ENCODE data around the gene MAPK8IP1. TPM values are rescaled to one million over a fixed set of nuclear protein-coding genes. Genes with fewer than 3 reads are reported as not detected.

The MAPK8IP1 gene
- total RNA-seq, 1 donor from 2014 or later: 3.7 TPM

- no peak for DNase-seq (ENCODE audit: low spot score)
- no peak overlapping the region for H3K4me3 Mint-ChIP-seq
- peaks cover 9% of the 10 kb centered on the region for H3K27me3 Mint-ChIP-seq (ENCODE audit: insufficient read depth, low read depth)
- Histone ChIP-seq H3K4me2 (no peak overlapping the region), H3F3A (ENCODE audit: low read depth) (peaks cover 10% of the 10 kb centered on the region), H3K9ac (no peak overlapping the region), H3K36me3 (no peaks in the 10 kb centered on the region), H4K20me1 (ENCODE audit: low read depth) (peaks cover 6% of the 10 kb centered on the region), H3K27me3 (no peaks in the 10 kb centered on the region), H2AFZ (replicated peaks) (no peak overlapping the region), H3K4me1 (no peaks in the 10 kb centered on the region), H3K27ac (no peak overlapping the region), H3K9me3 (ENCODE audit: low read depth) (no peaks in the 10 kb centered on the region), H3K79me2 (ENCODE audit: low read depth) (no peaks in the 10 kb centered on the region), H3K4me3 (no peak overlapping the region)
- H3K36me3 Mint-ChIP-seq: peaks cover 8% of the 10 kb centered on the region
- TF ChIP-seq CTCF (IDR thresholded peaks at IDR 0.05) (no peak), EZH2 (IDR thresholded peaks at IDR 0.05) (no peak), EZH2phosphoT487 (IDR thresholded peaks at IDR 0.05) (no peak)
- no peaks in the 10 kb centered on the region for H3K9me3 Mint-ChIP-seq
- H3K27ac Mint-ChIP-seq: no peak overlapping the region
- H3K4me1 Mint-ChIP-seq: no peaks in the 10 kb centered on the region
These were observed 48.6 kb downstream of the MAPK8IP1 start for GRCh38 chr11:45933846-45934579.

GRCh38 chr11:45934580-45935318 lies 49.3 kb downstream of the MAPK8IP1 start:
- Mint-ChIP-seq H3K4me3 (no peak overlapping the region), H3K27me3 (ENCODE audit: insufficient read depth, low read depth) (peaks cover 9% of the 10 kb centered on the region), H3K4me1 (no peaks in the 10 kb centered on the region), H3K9me3 (no peaks in the 10 kb centered on the region), H3K27ac (no peak overlapping the region), H3K36me3 (peaks cover 8% of the 10 kb centered on the region)
- Histone ChIP-seq H3K79me2 (ENCODE audit: low read depth) (no peaks in the 10 kb centered on the region), H3K36me3 (no peaks in the 10 kb centered on the region), H3K9ac (no peak overlapping the region), H3K27me3 (no peaks in the 10 kb centered on the region), H3K4me1 (no peaks in the 10 kb centered on the region), H2AFZ (replicated peaks) (no peak overlapping the region), H3K9me3 (ENCODE audit: low read depth) (no peaks in the 10 kb centered on the region), H3F3A (ENCODE audit: low read depth) (peaks cover 10% of the 10 kb centered on the region), H4K20me1 (ENCODE audit: low read depth) (peaks cover 8% of the 10 kb centered on the region), H3K4me3 (no peak overlapping the region), H3K4me2 (no peak overlapping the region), H3K27ac (no peak overlapping the region)
- TF ChIP-seq CTCF (IDR thresholded peaks at IDR 0.05) (no peak), EZH2 (IDR thresholded peaks at IDR 0.05) (no peak), EZH2phosphoT487 (IDR thresholded peaks at IDR 0.05) (no peak)
- no peak for DNase-seq (ENCODE audit: low spot score)

- DNase-seq (ENCODE audit: low spot score): no peak
- H3F3A ChIP-seq (ENCODE audit: low read depth): peaks cover 10% of the 10 kb centered on the region
- no peak overlapping the region for H3K9ac ChIP-seq
- no peak overlapping the region for H3K4me3 ChIP-seq
- no peak overlapping the region for H3K4me2 ChIP-seq
- H2AFZ ChIP-seq (replicated peaks): no peak overlapping the region
- Mint-ChIP-seq H3K9me3 (no peaks in the 10 kb centered on the region), H3K4me3 (no peak overlapping the region), H3K27me3 (ENCODE audit: insufficient read depth, low read depth) (peaks cover 5% of the 10 kb centered on the region), H3K27ac (no peak overlapping the region), H3K4me1 (no peaks in the 10 kb centered on the region), H3K36me3 (peaks cover 8% of the 10 kb centered on the region)
- H3K27me3 ChIP-seq: no peaks in the 10 kb centered on the region
- H3K36me3 ChIP-seq: no peaks in the 10 kb centered on the region
- TF ChIP-seq EZH2 (IDR thresholded peaks at IDR 0.05): no peak
- TF ChIP-seq EZH2phosphoT487 (IDR thresholded peaks at IDR 0.05): no peak
- TF ChIP-seq CTCF (IDR thresholded peaks at IDR 0.05): no peak
- no peaks in the 10 kb centered on the region for H3K79me2 ChIP-seq (ENCODE audit: low read depth)
- no peaks in the 10 kb centered on the region for H3K9me3 ChIP-seq (ENCODE audit: low read depth)
- H4K20me1 ChIP-seq (ENCODE audit: low read depth): peaks cover 13% of the 10 kb centered on the region
- H3K27ac ChIP-seq: no peak overlapping the region
- H3K4me1 ChIP-seq: no peaks in the 10 kb centered on the region
These were observed 50.1 kb downstream of the MAPK8IP1 start for GRCh38 chr11:45935349-45936064.

All from neural progenitor cell (in vitro differentiated cells).